Mesenchymal stem cell (in vitro differentiated cells and primary cell): Measurements from ENCODE around the gene SEMA3A.
A peak's percentile ranks its signal among the peaks of the same experiment; 100 is the strongest.
"Not testable (repeated sequence)": the region's sequence is repeated elsewhere in the genome, so short reads cannot be mapped to it uniquely, and the experiment has no call there.

Experiments used
- DNase-seq: peaks from one replicate; pipeline ENCODE4 v3.0.0-alpha.2; 2013
- H2AFZ ChIP-seq: one replicate; pipeline ENCODE4 v1.6.1; 2013; ENCODE audit warnings: low read depth, mild to moderate bottlenecking, control low read depth, inconsistent platforms, low read length, moderate library complexity
- H2AK5ac ChIP-seq: 2 replicates; pipeline ENCODE4 v1.6.1; 2013; ENCODE audit warnings: low read length, moderate library complexity, mild to moderate bottlenecking, inconsistent platforms; ENCODE audit not compliant: severe bottlenecking
- H2BK120ac ChIP-seq: one replicate; pipeline ENCODE4 v1.6.1; 2013; ENCODE audit warnings: low read depth, mild to moderate bottlenecking, inconsistent platforms, low read length, moderate library complexity
- H2BK12ac ChIP-seq, 2 experiments: one replicate each; pipeline ENCODE4 v1.6.1; 2013; ENCODE audit warnings: inconsistent platforms in 2 of 2, low read length in 2 of 2, mild to moderate bottlenecking in 2 of 2, moderate library complexity in 2 of 2, control low read depth in 1 of 2
- H2BK15ac ChIP-seq: one replicate; pipeline ENCODE4 v1.6.1; 2013; ENCODE audit warnings: mild to moderate bottlenecking, low read depth, inconsistent platforms; ENCODE audit not compliant: poor library complexity, severe bottlenecking
- H2BK5ac ChIP-seq: 2 replicates; pipeline ENCODE4 v1.6.1; 2013; ENCODE audit warnings: low read depth, mild to moderate bottlenecking, low read length, control low read depth, inconsistent platforms; ENCODE audit not compliant: poor library complexity, severe bottlenecking
- H3K14ac ChIP-seq, 2 experiments: one replicate each; pipeline ENCODE4 v1.6.1; 2013; ENCODE audit warnings: inconsistent platforms in 2 of 2, low read length in 2 of 2, control low read depth in 1 of 2, mild to moderate bottlenecking in 1 of 2, moderate library complexity in 1 of 2
- H3K18ac ChIP-seq, 2 experiments: one replicate each; pipeline ENCODE4 v1.6.1; 2013; ENCODE audit warnings: inconsistent platforms in 2 of 2, low read length in 2 of 2, control low read depth in 1 of 2, low read depth in 1 of 2, mild to moderate bottlenecking in 1 of 2
- H3K23ac ChIP-seq, 2 experiments: one replicate each; pipeline ENCODE4 v1.6.1; 2013; ENCODE audit warnings: inconsistent platforms in 2 of 2, low read length in 2 of 2, mild to moderate bottlenecking in 2 of 2, moderate library complexity in 2 of 2, control low read depth in 1 of 2
- H3K27ac ChIP-seq: 2 replicates; pipeline ENCODE4 v1.5.1; 2013; ENCODE audit warnings: mild to moderate bottlenecking, moderate library complexity, low read length, control low read depth, inconsistent platforms; ENCODE audit not compliant: poor library complexity, severe bottlenecking
- H3K27me3 ChIP-seq, 2 experiments: 2 replicates each; pipeline versions ENCODE4 v1.6.1 to v1.7.0; 2013; ENCODE audit warnings: low read length in 2 of 2, mild to moderate bottlenecking in 2 of 2, moderate library complexity in 2 of 2, control low read depth in 1 of 2, inconsistent platforms in 1 of 2; ENCODE audit not compliant: control insufficient read depth in 1 of 2, insufficient read depth in 1 of 2
- H3K36me3 ChIP-seq, 2 experiments: 2 replicates each; pipeline versions ENCODE4 v1.6.1 to v1.7.0; 2013; ENCODE audit warnings: low read length in 2 of 2, control low read depth in 1 of 2, inconsistent platforms in 1 of 2, low read depth in 1 of 2, mild to moderate bottlenecking in 1 of 2; ENCODE audit not compliant: insufficient read depth in 2 of 2, control insufficient read depth in 1 of 2
- H3K4ac ChIP-seq, 2 experiments: one replicate each; pipeline ENCODE4 v1.6.1; 2013; ENCODE audit warnings: inconsistent platforms in 2 of 2, low read length in 2 of 2, mild to moderate bottlenecking in 2 of 2, moderate library complexity in 2 of 2, control low read depth in 1 of 2, low read depth in 1 of 2
- H3K4me1 ChIP-seq: 2 replicates; pipeline ENCODE4 v1.6.1; 2013; ENCODE audit warnings: low read depth, low read length, control low read depth; ENCODE audit not compliant: control insufficient read depth, insufficient read depth
- H3K4me2 ChIP-seq: 2 replicates; pipeline ENCODE4 v1.6.1; 2013; ENCODE audit warnings: low read length, mild to moderate bottlenecking, inconsistent platforms; ENCODE audit not compliant: poor library complexity, severe bottlenecking
- H3K4me3 ChIP-seq, 2 experiments: 2 replicates each; pipeline versions ENCODE4 v1.5.1 to v1.7.0; 2013; ENCODE audit warnings: low read length in 2 of 2, mild to moderate bottlenecking in 2 of 2, control low read depth in 1 of 2, low read depth in 1 of 2; ENCODE audit not compliant: insufficient read depth in 1 of 2
- H3K79me1 ChIP-seq: replicated peaks from 2 replicates; pipeline ENCODE4 v1.6.1; 2013; ENCODE audit warnings: mild to moderate bottlenecking, control low read depth, low read length, inconsistent platforms; ENCODE audit not compliant: poor library complexity, severe bottlenecking
- H3K9ac ChIP-seq: 2 replicates; pipeline ENCODE4 v1.7.0; 2013; ENCODE audit warnings: mild to moderate bottlenecking, low read length, moderate library complexity
- H3K9me3 ChIP-seq: 2 replicates; pipeline ENCODE4 v1.7.0; 2013; ENCODE audit warnings: mild to moderate bottlenecking, low read length; ENCODE audit not compliant: control insufficient read depth
- H4K8ac ChIP-seq: one replicate; pipeline ENCODE4 v1.6.1; 2013; ENCODE audit warnings: inconsistent platforms, mild to moderate bottlenecking, low read length, moderate library complexity
- H4K91ac ChIP-seq: one replicate; pipeline ENCODE4 v1.6.1; 2013; ENCODE audit warnings: mild to moderate bottlenecking, low read length, inconsistent platforms
- WGBS: methylation state at CpG from one replicate; pipeline ENCODE4 v1.1.7; 2013; ENCODE audit warnings: mixed read lengths; 5-methylcytosine and 5-hydroxymethylcytosine counted together

Gene SEMA3A

GRCh38 chr7:84218681-84219080 lies 24.1 kb upstream of the SEMA3A start:
- Histone ChIP-seq H3K27me3 (no peaks in the 10 kb centered on the region), H3K4ac (no peak overlapping the region), H3K14ac (no peak overlapping the region), H4K8ac (no peak overlapping the region), H4K91ac (no peak overlapping the region), H3K79me1 (no peaks in the 10 kb centered on the region), H3K27ac (no peak overlapping the region), H2BK15ac (no peak overlapping the region), H3K4me3 (no peak overlapping the region), H3K36me3 (no peaks in the 10 kb centered on the region), H3K18ac (no peak overlapping the region), H2BK120ac (no peak overlapping the region), H3K23ac (no peak overlapping the region), H2BK12ac (no peak overlapping the region), H2AK5ac (no peak overlapping the region), H3K9me3 (peaks cover 6% of the 10 kb centered on the region), H2BK5ac (no peak overlapping the region), H2AFZ (no peak overlapping the region), H3K4me2 (no peak overlapping the region), H3K4me1 (no peaks in the 10 kb centered on the region), H3K9ac (no peak overlapping the region)
- WGBS, result 6% methylated on average over 1 of the region's 2 CpGs
- peak; percentile 73 for DNase-seq

GRCh38 chr7:84216472-84216871 lies 21.9 kb upstream of the SEMA3A start:
- Histone ChIP-seq H2BK5ac (no peak overlapping the region), H3K4me2 (no peak overlapping the region), H3K18ac (no peak overlapping the region), H3K79me1 (no peaks in the 10 kb centered on the region), H3K36me3 (no peaks in the 10 kb centered on the region), H3K4me1 (no peaks in the 10 kb centered on the region), H4K91ac (no peak overlapping the region), H3K9ac (no peak overlapping the region), H3K23ac (no peak overlapping the region), H4K8ac (no peak overlapping the region), H3K4me3 (no peak overlapping the region), H2BK12ac (no peak overlapping the region), H3K9me3 (peaks cover 6% of the 10 kb centered on the region), H3K4ac (no peak overlapping the region), H3K14ac (no peak overlapping the region), H2BK15ac (no peak overlapping the region), H2AK5ac (no peak overlapping the region), H2AFZ (no peak overlapping the region), H3K27me3 (no peaks in the 10 kb centered on the region), H2BK120ac (no peak overlapping the region), H3K27ac (no peak overlapping the region)
- DNase-seq, result no peak
- WGBS, result no CpG with 5 or more reads among the region's 1 CpG

- H3K27me3 ChIP-seq, H3K4me1 ChIP-seq, H2BK15ac ChIP-seq, H3K36me3 ChIP-seq, H3K4me2 ChIP-seq, DNase-seq, H2AFZ ChIP-seq, H4K91ac ChIP-seq, H3K4ac ChIP-seq, H3K27ac ChIP-seq, H3K23ac ChIP-seq, H3K14ac ChIP-seq, H2BK120ac ChIP-seq, H2BK12ac ChIP-seq, H2BK5ac ChIP-seq, H3K4me3 ChIP-seq, H3K9me3 ChIP-seq, H3K9ac ChIP-seq, H4K8ac ChIP-seq, H3K18ac ChIP-seq, H2AK5ac ChIP-seq, H3K79me1 ChIP-seq: not testable (repeated sequence)
- 86% methylated on average over 4 of the region's 6 CpGs for WGBS
These were observed 20.2 kb upstream of the SEMA3A start for GRCh38 chr7:84214757-84215156.

- Histone ChIP-seq H2BK5ac (no peak overlapping the region), H3K36me3 (no peaks in the 10 kb centered on the region), H4K8ac (no peak overlapping the region), H2AFZ (no peak overlapping the region), H2AK5ac (no peak overlapping the region), H2BK12ac (no peak overlapping the region), H3K79me1 (no peaks in the 10 kb centered on the region), H3K14ac (no peak overlapping the region), H3K23ac (no peak overlapping the region), H3K9me3 (no peaks in the 10 kb centered on the region), H2BK120ac (no peak overlapping the region), H3K9ac (no peak overlapping the region), H3K18ac (no peak overlapping the region), H3K4ac (no peak overlapping the region), H2BK15ac (no peak overlapping the region), H3K4me3 (no peak overlapping the region), H4K91ac (no peak overlapping the region), H3K4me1 (no peaks in the 10 kb centered on the region), H3K4me2 (no peak overlapping the region), H3K27ac (no peak overlapping the region), H3K27me3 (no peaks in the 10 kb centered on the region)
- WGBS, result 97% methylated on average over 2 of the region's 3 CpGs
- no peak for DNase-seq
These were observed 15.7 kb upstream of the SEMA3A start for GRCh38 chr7:84210301-84210700.
